GM21515 (cell line): Measurements from ENCODE around the gene MYL9.

Experiments used
- ATAC-seq: cut with Tn5 transposase; IDR thresholded peaks from one replicate; pipeline ENCODE4 v1.9.1; 2021; ENCODE audit not compliant: unreplicated experiment

The MYL9 gene

GRCh38 chr20:36579996-36580545 lies 38.8 kb downstream of the MYL9 start:
- ATAC-seq, result no peak

- ATAC-seq, result no peak
Observed at GRCh38 chr20:36582322-36582721, 41.0 kb downstream of the MYL9 start.

- no peak for ATAC-seq
Observed at GRCh38 chr20:36582821-36583220, 41.5 kb downstream of the MYL9 start.

- no peak for ATAC-seq
Observed at GRCh38 chr20:36584018-36584481, 42.7 kb downstream of the MYL9 start.

DNA sequence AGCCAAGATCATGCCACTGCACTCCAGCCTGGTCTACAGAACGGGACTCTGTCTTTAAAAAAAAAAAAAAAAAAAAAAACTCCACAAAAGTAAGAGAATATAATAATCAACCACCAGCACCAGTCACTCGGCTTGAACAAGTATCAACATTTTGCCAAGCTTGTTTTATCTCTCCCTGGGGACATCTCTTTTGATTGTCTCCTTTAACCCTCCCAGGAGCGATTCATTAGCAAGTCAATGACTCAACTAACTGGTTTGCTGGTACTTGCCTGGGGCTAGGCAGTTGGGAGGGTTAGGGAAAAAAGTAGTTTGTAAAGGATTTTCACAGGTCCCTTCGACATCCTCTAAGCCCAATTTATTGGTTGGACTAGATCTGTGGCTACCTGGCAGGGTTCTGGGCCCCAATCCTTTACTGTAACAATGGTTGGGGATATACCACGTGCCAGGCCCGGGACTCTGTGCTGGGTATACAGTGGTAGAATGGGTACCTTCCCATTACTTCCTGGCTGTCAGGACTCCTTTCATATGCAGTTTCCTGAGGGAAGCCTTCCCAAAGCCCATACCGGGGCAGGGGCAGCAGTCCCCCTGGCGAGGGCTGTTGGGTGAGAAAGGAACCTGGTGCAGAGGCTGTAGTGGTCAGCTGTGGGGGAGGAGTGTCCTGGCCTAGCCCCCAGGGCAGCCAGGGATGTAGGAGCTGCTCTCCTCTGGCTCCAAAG lies 44.2 kb downstream of the MYL9 start:
- no peak for ATAC-seq

GRCh38 chr20:36587388-36588070 lies 46.2 kb downstream of the MYL9 start:
- ATAC-seq, result no peak

DNA sequence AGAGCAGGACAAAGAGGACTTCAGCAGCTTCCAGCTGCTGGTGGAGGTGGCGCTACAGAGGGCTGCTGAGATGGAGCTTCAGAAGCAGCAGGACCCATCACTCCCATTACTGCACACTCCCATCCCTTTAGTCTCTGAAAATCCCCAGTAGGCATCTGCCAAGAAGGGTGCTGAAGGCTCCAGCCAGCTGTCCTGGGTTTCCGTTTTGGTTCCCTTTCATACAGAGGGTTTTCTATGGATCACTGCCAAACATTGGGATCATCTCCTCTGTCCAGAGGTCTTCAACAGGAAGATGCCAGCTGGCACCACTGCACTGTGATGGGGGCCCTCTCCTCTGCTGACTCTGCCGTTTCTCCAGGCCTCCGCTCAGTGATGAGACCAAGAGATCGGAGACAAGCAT lies 50.0 kb downstream of the MYL9 start:
- ATAC-seq, result no peak

- no peak for ATAC-seq
Observed at GRCh38 chr20:36591854-36592641, 50.7 kb downstream of the MYL9 start.

- ATAC-seq, result no peak
Observed at GRCh38 chr20:36593347-36593929, 52.1 kb downstream of the MYL9 start.

GRCh38 chr20:36599912-36600345 lies 58.6 kb downstream of the MYL9 start:
- ATAC-seq, result no peak
